ENCODE measurements around the gene GP2.

- no peak for TF ChIP-seq TAF1 (IDR thresholded peaks at IDR 0.05; ENCODE audit: low read depth)
- TF ChIP-seq YY1 (IDR thresholded peaks at IDR 0.05; ENCODE audit: low read depth), result no peak
- TF ChIP-seq ZBTB7A (IDR thresholded peaks at IDR 0.05; ENCODE audit: low read depth), result no peak
- TF ChIP-seq, protein P1, sequence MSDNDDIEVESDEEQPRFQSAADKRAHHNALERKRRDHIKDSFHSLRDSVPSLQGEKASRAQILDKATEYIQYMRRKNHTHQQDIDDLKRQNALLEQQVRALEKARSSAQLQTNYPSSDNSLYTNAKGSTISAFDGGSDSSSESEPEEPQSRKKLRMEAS (IDR thresholded peaks at IDR 0.05), result no peak
- no peak for TF ChIP-seq EP300 (IDR thresholded peaks at IDR 0.05; ENCODE audit: borderline replicate concordance)
- TF ChIP-seq NFIC (IDR thresholded peaks at IDR 0.05), result no peak
- no peak for TF ChIP-seq TCF12 (IDR thresholded peaks at IDR 0.05; ENCODE audit: low read depth)
- TF ChIP-seq RAD21 (IDR thresholded peaks at IDR 0.05; ENCODE audit: low read depth), result no peak
- TF ChIP-seq, protein P2, sequence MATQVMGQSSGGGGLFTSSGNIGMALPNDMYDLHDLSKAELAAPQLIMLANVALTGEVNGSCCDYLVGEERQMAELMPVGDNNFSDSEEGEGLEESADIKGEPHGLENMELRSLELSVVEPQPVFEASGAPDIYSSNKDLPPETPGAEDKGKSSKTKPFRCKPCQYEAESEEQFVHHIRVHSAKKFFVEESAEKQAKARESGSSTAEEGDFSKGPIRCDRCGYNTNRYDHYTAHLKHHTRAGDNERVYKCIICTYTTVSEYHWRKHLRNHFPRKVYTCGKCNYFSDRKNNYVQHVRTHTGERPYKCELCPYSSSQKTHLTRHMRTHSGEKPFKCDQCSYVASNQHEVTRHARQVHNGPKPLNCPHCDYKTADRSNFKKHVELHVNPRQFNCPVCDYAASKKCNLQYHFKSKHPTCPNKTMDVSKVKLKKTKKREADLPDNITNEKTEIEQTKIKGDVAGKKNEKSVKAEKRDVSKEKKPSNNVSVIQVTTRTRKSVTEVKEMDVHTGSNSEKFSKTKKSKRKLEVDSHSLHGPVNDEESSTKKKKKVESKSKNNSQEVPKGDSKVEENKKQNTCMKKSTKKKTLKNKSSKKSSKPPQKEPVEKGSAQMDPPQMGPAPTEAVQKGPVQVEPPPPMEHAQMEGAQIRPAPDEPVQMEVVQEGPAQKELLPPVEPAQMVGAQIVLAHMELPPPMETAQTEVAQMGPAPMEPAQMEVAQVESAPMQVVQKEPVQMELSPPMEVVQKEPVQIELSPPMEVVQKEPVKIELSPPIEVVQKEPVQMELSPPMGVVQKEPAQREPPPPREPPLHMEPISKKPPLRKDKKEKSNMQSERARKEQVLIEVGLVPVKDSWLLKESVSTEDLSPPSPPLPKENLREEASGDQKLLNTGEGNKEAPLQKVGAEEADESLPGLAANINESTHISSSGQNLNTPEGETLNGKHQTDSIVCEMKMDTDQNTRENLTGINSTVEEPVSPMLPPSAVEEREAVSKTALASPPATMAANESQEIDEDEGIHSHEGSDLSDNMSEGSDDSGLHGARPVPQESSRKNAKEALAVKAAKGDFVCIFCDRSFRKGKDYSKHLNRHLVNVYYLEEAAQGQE (IDR thresholded peaks at IDR 0.05; ENCODE audit: low read depth), result no peak
- no peak for TF ChIP-seq CREB1 (IDR thresholded peaks at IDR 0.05; ENCODE audit: low read depth)
- TF ChIP-seq TEAD4 (IDR thresholded peaks at IDR 0.05), result no peak
- TF ChIP-seq FOXM1 (IDR thresholded peaks at IDR 0.05; ENCODE audit: borderline replicate concordance, low read depth), result no peak
- TF ChIP-seq EGR1 (IDR thresholded peaks at IDR 0.05), result no peak
- no peak for TF ChIP-seq CEBPB (IDR thresholded peaks at IDR 0.05)
These were observed 5.6 kb downstream of the GP2 start for GRCh38 chr16:20321671-20322070.

Measured in Ishikawa (cell line).